GM18951 (cell line): Measurements from ENCODE around the gene PRSS33.

Source experiments
- POLR2A ChIP-seq: IDR thresholded peaks from 4 replicates; pipeline ENCODE4 v1.6.1; 2011; ENCODE audit warnings: mild to moderate bottlenecking; ENCODE audit not compliant: insufficient read length, insufficient read depth; ENCODE audit errors: extremely low read depth
- in situ Hi-C: fragments of 300-500 bp; cut with MboI; formaldehyde crosslinking; loops from one replicate; pipeline ENCODE4 v1.12.0; 2022; ENCODE audit warnings: low sequenced_read_pairs, mixed read lengths, inconsistent platforms; ENCODE audit not compliant: unreplicated experiment

PRSS33 gene, protein sequence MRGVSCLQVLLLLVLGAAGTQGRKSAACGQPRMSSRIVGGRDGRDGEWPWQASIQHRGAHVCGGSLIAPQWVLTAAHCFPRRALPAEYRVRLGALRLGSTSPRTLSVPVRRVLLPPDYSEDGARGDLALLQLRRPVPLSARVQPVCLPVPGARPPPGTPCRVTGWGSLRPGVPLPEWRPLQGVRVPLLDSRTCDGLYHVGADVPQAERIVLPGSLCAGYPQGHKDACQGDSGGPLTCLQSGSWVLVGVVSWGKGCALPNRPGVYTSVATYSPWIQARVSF

DNA sequence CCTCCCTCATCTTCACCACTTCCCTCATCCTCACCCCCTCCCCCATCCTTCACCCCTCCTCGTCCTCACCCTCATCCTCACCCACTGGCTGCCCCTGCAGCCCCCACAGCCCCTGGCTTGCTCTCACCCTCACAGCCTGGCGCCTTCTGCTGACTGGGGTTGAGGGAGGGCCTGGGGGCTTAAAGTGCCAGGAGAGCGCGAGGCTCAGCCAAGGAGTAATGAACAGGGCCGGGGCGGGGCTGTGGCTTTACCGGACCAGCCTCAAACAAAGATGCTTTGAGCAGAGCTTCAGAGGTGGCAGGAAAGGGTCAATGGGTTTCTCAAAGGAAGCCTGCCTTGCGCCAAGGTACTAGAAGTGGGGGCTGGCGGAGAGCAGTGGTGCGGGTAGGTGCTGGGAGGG, at the start of gene PRSS33:
Gene PRSS33 (minus strand): TSS at position 155 of the 400 bp plus-strand sequence. CDS start 1,013 bp downstream, outside the sequence.
- no peak for TF ChIP-seq POLR2A
- in situ Hi-C loops = no loop called here

DNA sequence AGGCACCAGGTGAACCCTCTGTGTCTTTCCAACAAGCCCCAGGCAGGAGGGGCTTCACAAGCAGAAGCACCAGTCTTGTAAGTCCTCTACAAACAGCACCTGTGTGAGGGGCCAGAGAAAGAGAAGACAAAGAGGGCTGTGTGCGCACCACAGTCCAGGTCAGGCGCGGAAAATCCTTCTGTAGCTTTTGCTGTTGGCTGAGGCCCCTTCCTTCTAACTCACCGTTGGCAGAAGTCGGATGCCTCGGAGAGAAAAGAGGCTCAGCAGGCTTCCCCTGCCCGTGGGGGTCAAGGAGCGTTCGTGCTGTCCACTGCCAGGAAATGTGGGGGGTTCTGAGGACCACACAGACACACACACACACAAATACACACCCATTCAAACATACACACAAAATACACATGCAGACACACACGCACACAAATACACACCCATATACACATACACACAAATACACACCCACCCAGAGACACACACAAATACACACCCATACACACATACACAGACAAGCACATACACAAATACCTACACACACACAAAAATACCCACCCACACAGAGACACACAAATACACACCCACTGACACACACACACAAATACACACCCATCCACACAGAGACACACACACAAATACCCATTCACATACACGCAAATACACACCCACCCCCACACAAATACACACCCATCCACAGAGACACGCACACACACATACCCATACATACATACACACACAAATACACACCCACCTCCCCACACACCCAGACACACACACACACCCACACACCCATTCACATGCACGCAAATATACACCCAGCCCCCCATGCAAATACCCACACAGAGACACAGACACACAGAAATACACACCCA, 49.5 kb upstream of the PRSS33 start:
- no peak for TF ChIP-seq POLR2A
- in situ Hi-C loops = no loop called here

- in situ Hi-C loops = no loop called here
- no peak for TF ChIP-seq POLR2A
Measured at GRCh38 chr16:2835638-2836493, 48.5 kb upstream of the PRSS33 start.

DNA sequence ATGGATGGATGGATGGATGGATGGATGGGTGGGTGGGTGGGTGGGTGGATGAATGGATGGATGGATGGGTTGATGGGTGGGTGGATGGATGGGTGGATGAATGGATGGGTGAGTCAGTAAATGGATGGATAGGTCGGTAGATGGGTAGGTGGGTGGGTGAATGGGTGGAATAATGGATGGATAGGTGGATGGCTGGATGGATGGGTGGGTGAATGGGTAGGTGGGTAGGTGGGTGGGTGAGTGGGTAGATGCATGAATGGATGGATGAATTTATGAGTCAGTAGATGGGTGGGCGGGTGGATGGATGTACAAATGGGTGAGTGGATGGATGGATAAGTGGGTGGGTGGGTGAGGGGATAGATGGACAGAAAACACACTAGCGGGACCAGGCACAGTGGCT, 47.6 kb upstream of the PRSS33 start:
- no peak for TF ChIP-seq POLR2A
- in situ Hi-C loops = no loop called here

DNA sequence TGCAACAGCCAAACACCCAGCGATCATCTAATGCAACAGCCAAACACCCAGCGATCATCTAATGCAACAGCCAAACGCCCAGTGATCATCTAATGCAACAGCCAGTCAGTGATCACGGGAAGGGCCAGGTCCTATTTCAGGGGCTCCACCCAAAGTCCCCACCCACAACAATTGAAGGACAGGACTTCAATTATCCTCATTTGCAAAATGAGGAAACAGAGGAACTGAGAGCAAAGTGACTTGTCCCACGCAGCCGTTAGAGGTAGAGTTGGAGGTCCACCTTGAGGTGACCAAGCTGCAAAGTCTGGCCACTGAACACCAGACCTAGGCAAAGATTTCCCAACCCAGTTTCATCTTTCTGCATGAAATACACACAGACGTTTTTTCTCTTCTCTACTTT, 46.4 kb upstream of the PRSS33 start:
- no peak for TF ChIP-seq POLR2A
- in situ Hi-C loops = no loop called here

GRCh38 chr16:2831203-2831602, 43.8 kb upstream of the PRSS33 start:
- no peak for TF ChIP-seq POLR2A
- in situ Hi-C loops = no loop called here

DNA sequence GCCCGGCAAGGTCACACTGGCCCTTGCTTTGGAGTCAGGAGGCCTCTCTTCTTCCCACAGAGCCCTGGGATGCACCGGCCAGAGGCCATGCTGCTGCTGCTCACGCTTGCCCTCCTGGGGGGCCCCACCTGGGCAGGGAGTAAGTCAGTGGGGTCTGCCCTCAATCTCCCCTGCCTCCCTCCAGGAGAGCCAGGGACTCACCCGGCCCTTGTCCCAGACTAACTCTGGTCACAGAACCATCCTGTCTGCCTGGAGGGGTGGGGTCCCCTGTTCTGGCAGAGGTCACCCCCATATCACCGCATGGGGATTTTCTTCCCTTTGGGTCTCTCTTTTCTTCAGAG, 43.0 kb upstream of the PRSS33 start:
- no peak for TF ChIP-seq POLR2A
- in situ Hi-C loops = no loop called here

GRCh38 chr16:2829501-2830354, 42.4 kb upstream of the PRSS33 start, which contains the start of gene ZG16B:
Gene ZG16B, plus strand, starts transcription at chr16:2830303. Its CDS starts 139 bp downstream, at chr16:2830442.
- no peak for TF ChIP-seq POLR2A
- in situ Hi-C loops = no loop called here

DNA sequence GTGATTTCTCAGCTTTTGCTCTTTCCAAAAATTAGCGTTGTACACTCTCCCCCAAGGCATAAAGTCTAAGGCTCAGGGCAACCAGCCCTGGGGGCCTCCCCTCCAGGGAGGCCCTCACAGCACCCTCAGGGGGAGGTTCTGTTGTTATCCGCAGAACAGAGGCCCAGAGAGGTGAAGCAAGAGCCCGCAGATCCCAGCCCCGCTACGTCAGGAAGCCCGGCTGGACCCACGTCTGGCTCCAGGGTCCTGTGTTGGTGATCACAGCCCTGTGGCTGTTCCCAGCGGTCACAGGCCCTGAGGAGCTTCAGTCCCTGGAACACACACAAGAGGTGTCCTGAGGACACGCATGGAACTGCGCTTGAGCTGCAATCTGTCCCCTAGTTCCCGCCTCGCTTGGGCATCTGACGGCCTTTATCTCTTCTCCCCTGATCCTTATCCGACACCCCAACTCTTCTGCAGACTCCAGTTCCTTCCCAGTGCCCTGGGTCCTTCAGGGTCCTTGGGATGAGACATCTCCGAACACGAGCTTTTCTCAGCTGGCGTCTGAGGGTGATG, 41.6 kb upstream of the PRSS33 start:
- no peak for TF ChIP-seq POLR2A
- in situ Hi-C loops = no loop called here

DNA sequence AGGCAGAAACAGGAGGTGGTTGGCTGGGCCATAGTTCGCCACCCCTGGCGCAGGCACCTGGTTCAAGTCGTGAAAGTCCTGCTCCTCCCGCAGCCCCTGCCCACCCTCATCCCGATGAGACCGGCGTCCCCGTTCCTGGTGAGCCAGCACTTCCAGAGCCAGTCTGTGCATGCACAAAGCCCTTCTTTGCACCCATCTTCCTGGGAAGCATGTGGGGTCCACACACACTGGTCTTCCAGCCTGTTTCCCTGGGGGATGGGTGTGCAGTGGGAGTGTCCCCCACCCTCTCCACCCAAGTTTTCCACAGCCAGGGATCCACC, 41.1 kb upstream of the PRSS33 start:
- no peak for TF ChIP-seq POLR2A
- in situ Hi-C loops = no loop called here

- in situ Hi-C loops = no loop called here
- TF ChIP-seq POLR2A = no peak
Measured at GRCh38 chr16:2827831-2828520, 40.6 kb upstream of the PRSS33 start.

DNA sequence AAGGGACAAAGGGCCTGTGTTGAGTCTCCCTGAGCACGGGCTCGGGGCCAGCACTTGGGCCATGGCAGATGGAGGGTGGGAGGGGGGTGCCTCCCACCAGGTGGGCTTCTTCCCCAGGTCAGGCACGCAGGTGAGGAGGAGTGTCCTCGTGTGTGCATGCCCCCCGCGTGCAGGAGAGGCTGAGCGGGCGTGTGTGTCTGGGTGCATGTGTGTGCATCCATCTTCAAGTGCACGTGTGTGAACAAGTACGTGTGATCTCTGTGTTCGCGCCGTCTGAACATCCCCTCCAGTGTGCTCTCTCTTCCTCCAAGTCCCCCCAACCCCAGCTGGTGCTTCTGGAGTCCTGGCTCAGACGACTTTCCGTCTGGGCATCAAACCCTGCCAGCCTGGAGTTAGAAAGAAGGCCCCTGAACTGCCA, 40.0 kb upstream of the PRSS33 start:
- in situ Hi-C loops = no loop called here

More for the DNA sequence above, 40.0 kb upstream of the PRSS33 start:
- no peak for TF ChIP-seq POLR2A
